Activated CD4-positive, CD25-positive, alpha-beta regulatory T cell treated with anti-CD3 and anti-CD28 coated beads, Interleukin-2, amount 50 U/mL, for 24 hours (primary cell): Measurements from ENCODE around the gene MEOX2.

Experiments used
- ATAC-seq, 2 donors: fragments of 150-1000 bp; cut with Tn5 transposase; one replicate each; pipeline ENCODE4 v1.10.0; 2021; ENCODE audit warnings: mild to moderate bottlenecking in 1 of 2, moderate library complexity in 1 of 2

Gene MEOX2

GRCh38 chr7:15681186-15681585 lies 5.3 kb downstream of the MEOX2 start:
- no peak for ATAC-seq

GRCh38 chr7:15680446-15680845 lies 6.0 kb downstream of the MEOX2 start:
- no peak for ATAC-seq

- ATAC-seq = no peak
Observed at GRCh38 chr7:15679306-15679705, 7.2 kb downstream of the MEOX2 start.

GRCh38 chr7:15678653-15679052 lies 7.8 kb downstream of the MEOX2 start:
- no peak for ATAC-seq

GRCh38 chr7:15675379-15675778 lies 11.1 kb downstream of the MEOX2 start:
- no peak for ATAC-seq

- no peak for ATAC-seq
Observed at GRCh38 chr7:15674586-15674985, 11.9 kb downstream of the MEOX2 start.

- no peak for ATAC-seq
Observed at GRCh38 chr7:15669443-15670090, 16.9 kb downstream of the MEOX2 start.

- ATAC-seq = no peak
Observed at GRCh38 chr7:15667991-15668390, 18.5 kb downstream of the MEOX2 start.

- no peak for ATAC-seq
Observed at GRCh38 chr7:15662451-15662850, 24.0 kb downstream of the MEOX2 start.

- no peak for ATAC-seq
Observed at GRCh38 chr7:15658247-15658646, 28.2 kb downstream of the MEOX2 start.

GRCh38 chr7:15652776-15653290 lies 33.6 kb downstream of the MEOX2 start:
- no peak for ATAC-seq

GRCh38 chr7:15651693-15652092 lies 34.8 kb downstream of the MEOX2 start:
- no peak for ATAC-seq

GRCh38 chr7:15650787-15651186 lies 35.7 kb downstream of the MEOX2 start:
- ATAC-seq = no peak

GRCh38 chr7:15648461-15648961 lies 38.0 kb downstream of the MEOX2 start:
- no peak for ATAC-seq

- no peak for ATAC-seq
Observed at GRCh38 chr7:15647309-15647708, 39.2 kb downstream of the MEOX2 start.

- ATAC-seq = no peak
Observed at GRCh38 chr7:15643000-15643705, 43.3 kb downstream of the MEOX2 start.

GRCh38 chr7:15628876-15629275 lies 57.6 kb downstream of the MEOX2 start:
- no peak for ATAC-seq

GRCh38 chr7:15626041-15626440 lies 60.4 kb downstream of the MEOX2 start:
- no peak for ATAC-seq

- no peak for ATAC-seq
Observed at GRCh38 chr7:15625466-15625865, 61.0 kb downstream of the MEOX2 start.

- no peak for ATAC-seq
Observed at GRCh38 chr7:15621468-15621867, 65.0 kb downstream of the MEOX2 start.

- ATAC-seq = no peak
Observed at GRCh38 chr7:15620491-15621185, 65.8 kb downstream of the MEOX2 start.

GRCh38 chr7:15618275-15618674 lies 68.2 kb downstream of the MEOX2 start:
- no peak for ATAC-seq

- ATAC-seq = no peak
Observed at GRCh38 chr7:15612205-15612604, 74.3 kb downstream of the MEOX2 start.

- no peak for ATAC-seq
Observed at GRCh38 chr7:15610503-15610902, 76.0 kb downstream of the MEOX2 start.
